Stimulated activated CD4-positive, alpha-beta T cell treated with anti-CD3 and anti-CD28 coated beads, Interleukin-4, amount 100 ng/mL, for 4 hours (primary cell): ENCODE measurements around the gene MSX2.
"Not testable (repeated sequence)": the region's sequence is repeated elsewhere in the genome, so short reads cannot be mapped to it uniquely, and the experiment has no call there.

Experiments
- DNase-seq, 2 experiments: peaks; one replicate each; pipeline ENCODE4 v3.0.0-alpha.2; 2020

Gene MSX2

DNA sequence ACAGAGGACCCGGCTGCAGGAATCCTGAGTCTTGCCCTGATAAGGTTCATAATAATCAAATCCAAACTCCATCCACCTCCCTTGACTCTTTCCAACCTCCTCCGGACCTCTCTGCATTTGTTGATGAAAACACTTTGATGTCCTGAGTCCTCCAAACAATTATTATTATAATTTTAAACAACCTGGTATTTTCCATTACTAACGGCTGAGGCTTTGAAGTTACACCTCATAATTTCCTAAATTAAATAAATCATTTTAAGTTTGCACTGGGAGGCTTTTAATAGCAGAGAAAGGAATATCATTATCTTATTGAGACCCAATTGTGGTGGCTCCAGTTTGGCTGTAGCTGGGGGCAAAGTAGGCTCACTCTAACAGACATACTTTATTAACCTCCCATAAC is 9.5 kb downstream of the MSX2 start:
- DNase-seq, result no peak

- DNase-seq, result no peak
Measured at GRCh38 chr5:174734571-174735497, 10.5 kb downstream of the MSX2 start.

GRCh38 chr5:174735498-174736330 is 11.3 kb downstream of the MSX2 start:
- DNase-seq, result no peak

- DNase-seq, result no peak
Measured at GRCh38 chr5:174736331-174736721, 11.9 kb downstream of the MSX2 start.

- no peak for DNase-seq
Measured at GRCh38 chr5:174736777-174737176, 12.4 kb downstream of the MSX2 start.

- no peak for DNase-seq
Measured at GRCh38 chr5:174737330-174737729, 12.9 kb downstream of the MSX2 start.

GRCh38 chr5:174741352-174741751 is 17.0 kb downstream of the MSX2 start:
- DNase-seq, result no peak

GRCh38 chr5:174744896-174745295 is 20.5 kb downstream of the MSX2 start:
- DNase-seq, result no peak

DNA sequence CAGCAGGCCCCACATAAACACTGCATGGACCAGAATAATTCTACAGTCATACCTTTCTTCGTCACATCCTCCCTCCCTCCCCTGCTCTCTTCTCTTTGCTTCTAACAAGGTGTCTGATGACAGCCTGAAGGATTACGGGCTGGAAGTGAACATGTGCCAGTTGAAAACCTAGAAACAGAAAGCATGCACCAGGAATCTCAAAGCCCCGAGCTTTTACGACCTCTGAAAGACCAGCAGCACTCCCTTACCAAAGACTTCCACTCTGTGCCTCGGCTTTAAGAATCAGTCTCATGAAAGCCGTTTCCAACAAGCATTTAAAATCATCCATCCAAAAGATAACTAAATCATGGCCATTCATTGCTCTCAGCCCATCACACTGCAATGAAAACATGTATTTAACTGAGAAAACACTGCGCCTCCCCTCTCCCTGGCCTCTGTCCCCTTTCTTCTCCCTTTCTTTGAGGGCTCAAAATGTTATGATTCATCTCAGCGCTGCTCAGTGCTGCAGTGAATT is 21.3 kb downstream of the MSX2 start:
- no peak for DNase-seq

GRCh38 chr5:174750711-174751110 is 26.3 kb downstream of the MSX2 start:
- DNase-seq, result no peak

GRCh38 chr5:174751154-174752000 is 27.0 kb downstream of the MSX2 start:
- no peak for DNase-seq

- no peak for DNase-seq
Measured at GRCh38 chr5:174752121-174752520, 27.7 kb downstream of the MSX2 start.

DNA sequence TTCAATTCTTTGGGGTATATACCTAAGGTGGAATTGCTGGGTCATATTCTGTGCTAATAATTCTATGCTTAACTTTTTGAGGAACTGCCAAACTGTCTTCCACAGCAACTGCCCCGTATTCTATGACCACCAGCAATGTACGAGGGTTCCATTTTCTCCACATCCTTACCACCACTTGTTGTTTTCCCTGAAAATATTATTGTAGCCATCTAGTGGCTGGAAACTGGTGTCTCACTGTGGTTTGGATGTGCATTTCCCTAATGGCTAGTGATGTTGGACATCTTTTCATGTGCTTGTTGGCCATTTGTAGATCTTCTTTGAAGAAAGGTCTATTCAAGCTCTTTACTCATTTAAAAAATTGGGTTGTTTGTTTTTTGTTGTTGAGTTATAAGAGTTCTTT is 30.7 kb downstream of the MSX2 start:
- DNase-seq, result no peak

GRCh38 chr5:174759091-174759490 is 34.7 kb downstream of the MSX2 start:
- DNase-seq, result no peak

DNA sequence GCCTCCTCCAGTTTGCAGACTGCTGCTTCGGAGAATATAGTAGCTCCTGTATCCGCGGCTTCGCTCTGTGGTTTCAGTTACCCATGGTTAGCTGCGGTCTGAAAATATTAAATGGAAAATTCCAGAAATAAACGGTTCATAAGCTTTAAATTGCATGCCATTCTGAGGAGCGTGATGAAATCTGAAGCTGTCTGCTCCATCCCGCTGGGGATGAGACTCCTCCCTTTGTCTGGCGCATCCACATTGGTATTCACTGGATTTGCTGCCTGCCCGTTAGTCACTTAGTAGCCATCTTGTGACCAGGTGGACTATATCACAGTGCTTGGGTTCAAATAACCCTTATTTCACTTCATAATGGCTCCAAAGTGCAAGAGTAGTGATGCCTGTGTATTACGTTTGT is 36.3 kb downstream of the MSX2 start:
- no peak for DNase-seq

DNA sequence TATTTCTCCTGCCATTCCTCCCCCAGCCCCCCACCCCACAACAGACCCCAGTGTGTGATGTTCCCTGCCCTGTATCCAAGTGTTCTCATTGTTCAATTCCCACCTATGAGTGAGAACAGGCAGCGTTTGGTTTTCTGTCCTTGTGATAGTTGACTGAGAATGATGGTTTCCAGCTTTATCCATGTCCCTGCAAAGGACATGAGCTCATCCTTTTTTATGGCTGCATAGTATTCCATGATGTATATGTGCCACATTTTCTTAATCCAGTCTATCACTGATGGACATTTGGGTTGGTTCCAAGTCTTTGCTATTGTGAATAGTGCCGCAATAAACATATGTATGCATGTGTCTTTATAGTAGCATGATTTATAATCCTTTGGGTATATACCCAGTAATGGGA is 37.0 kb downstream of the MSX2 start:
- not testable (repeated sequence) for DNase-seq

GRCh38 chr5:174764309-174764708 is 39.9 kb downstream of the MSX2 start:
- no peak for DNase-seq

- DNase-seq, result no peak
Measured at GRCh38 chr5:174765540-174765939, 41.2 kb downstream of the MSX2 start.

GRCh38 chr5:174767670-174768069 is 43.3 kb downstream of the MSX2 start:
- DNase-seq, result no peak

DNA sequence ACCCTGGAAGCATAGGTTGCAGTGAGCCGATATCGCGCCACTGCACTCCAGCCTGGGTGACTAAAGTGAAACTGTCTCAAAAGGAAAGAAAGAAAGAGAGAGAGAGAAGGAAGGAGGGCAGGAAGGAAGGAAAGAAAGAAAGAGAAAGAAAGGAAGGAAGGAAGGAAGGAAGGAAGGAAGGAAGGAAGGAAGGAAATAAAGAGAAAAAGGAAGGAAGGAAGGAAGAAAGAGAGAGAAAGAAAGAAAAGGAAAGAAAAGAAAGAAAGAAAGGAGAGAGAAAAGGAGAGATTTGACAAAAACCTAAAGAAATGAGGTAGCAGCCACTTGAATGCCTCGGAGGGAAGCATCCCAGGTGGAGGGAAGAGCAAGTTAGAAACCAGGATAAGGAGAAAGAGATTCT is 44.6 kb downstream of the MSX2 start:
- DNase-seq, result no peak

GRCh38 chr5:174773371-174773770 is 49.0 kb downstream of the MSX2 start:
- DNase-seq, result no peak

DNA sequence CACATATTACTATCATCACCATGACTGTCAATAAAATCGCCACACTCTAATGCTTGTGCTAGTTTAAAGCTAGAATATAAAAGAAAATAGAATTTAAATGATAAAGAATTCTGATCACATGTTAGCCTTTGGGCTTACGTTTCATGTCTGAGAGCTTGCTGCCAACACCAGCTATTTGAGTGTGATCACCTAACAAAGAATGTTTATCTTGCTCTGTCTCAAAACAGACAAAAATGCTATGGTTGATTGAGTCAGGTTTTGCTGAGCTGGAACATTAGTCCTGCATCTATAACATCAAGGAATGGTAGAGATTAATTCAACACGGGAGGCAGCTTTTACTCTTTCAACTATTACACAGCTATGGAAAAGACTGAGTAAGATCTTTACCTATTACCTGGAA is 50.7 kb downstream of the MSX2 start:
- DNase-seq, result no peak

GRCh38 chr5:174777111-174777510 is 52.7 kb downstream of the MSX2 start:
- no peak for DNase-seq
